HepG2 (cell line): ENCODE data around the gene CHRNA7. TPM values are rescaled to one million over a fixed set of nuclear protein-coding genes. Genes with fewer than 3 reads are reported as not detected.

ENCODE experiments used
- ATAC-seq: fragments of 200-7000 bp; cut with Tn5 transposase; 3 replicates; pipeline ENCODE4 v1.9.1; 2020; ENCODE audit warnings: mild to moderate bottlenecking, moderate library complexity
- BruUV-seq: library from RNA; stranded (reverse); fragments of 400-500 nt; replicated peaks from 2 replicates; lab custom pipeline; 2021; lab: Mats Ljungman, UMichigan
- CTCF ChIA-PET: fragments of 300-600 bp; formaldehyde crosslinking; extraction: SDS; loops from one replicate; lab custom pipeline; 2021; ENCODE audit warnings: low total read pairs, inconsistent platforms, low intra/inter-chr PET ratio; lab: Yijun Ruan, JAX
- POLR2A ChIA-PET: fragments of 350-600 bp; sonication (Branson Sonifier 250); formaldehyde crosslinking; loops from one replicate; lab custom pipeline; 2020; ENCODE audit warnings: antibody characterized with exemption, inconsistent platforms; lab: Yijun Ruan, JAX
- DNase-seq: peaks from one replicate; pipeline ENCODE4 v3.0.0-alpha.2; 2015; ENCODE audit warnings: low spot score
- FAIRE-seq: peaks from 3 replicates; lab custom pipeline; 2011; peaks lifted over from hg19 to GRCh38; lab: Jason Lieb, UNC
- H2AFZ ChIP-seq: one replicate; pipeline ENCODE4 v1.6.1; 2011; ENCODE audit warnings: low read length, inconsistent platforms
- H3K27ac ChIP-seq: fragments of 300-600 bp; 3 replicates; pipeline ENCODE4 v1.8.0; 2011; ENCODE audit warnings: mixed run types, mild to moderate bottlenecking, mixed read lengths, low read length, inconsistent platforms; ENCODE audit not compliant: insufficient read depth; ENCODE audit errors: extremely low read length
- H3K27me3 ChIP-seq, 2 experiments: fragments of 200-600 bp in 1 of 2; 2 replicates in 1 of 2; 3 replicates in 1 of 2; pipeline versions ENCODE4 v1.6.0 to v1.8.0; 2011; ENCODE audit warnings: low read length in 2 of 2, mild to moderate bottlenecking in 2 of 2, moderate library complexity in 2 of 2, inconsistent platforms in 1 of 2; ENCODE audit not compliant: insufficient read depth in 2 of 2, control insufficient read depth in 1 of 2
- H3K36me3 ChIP-seq, 2 experiments: fragments of 200-600 bp in 1 of 2; replicated peaks in 1 of 2; 2 replicates in 1 of 2; 3 replicates in 1 of 2; pipeline versions ENCODE4 v1.5.1 to v1.8.0; 2011; ENCODE audit warnings: low read length in 2 of 2, inconsistent platforms in 1 of 2; ENCODE audit not compliant: insufficient read depth in 2 of 2, control insufficient read depth in 1 of 2
- H3K4me1 ChIP-seq: 2 replicates; pipeline ENCODE4 v1.5.1; 2012; ENCODE audit warnings: low read length, inconsistent platforms; ENCODE audit not compliant: insufficient read depth
- H3K4me2 ChIP-seq: 2 replicates; pipeline ENCODE4 v1.6.0; 2011; ENCODE audit warnings: low read depth, low read length, inconsistent platforms
- H3K4me3 ChIP-seq, 3 experiments: fragments of 200-600 bp in 1 of 3; sonication (generic), shearing (Covaris generic) in 1 of 3; replicated peaks in 1 of 3; 2 replicates each; pipeline ENCODE4 v1.5.1; 2011 to 2016; ENCODE audit warnings: low read length in 3 of 3, inconsistent platforms in 2 of 3, low read depth in 2 of 3, mild to moderate bottlenecking in 2 of 3, control low read depth in 1 of 3, mixed read lengths in 1 of 3; ENCODE audit not compliant: insufficient read depth in 1 of 3
- H3K79me2 ChIP-seq: one replicate; pipeline ENCODE4 v1.6.1; 2011; ENCODE audit warnings: low read length, inconsistent platforms; ENCODE audit not compliant: insufficient read depth
- H3K9ac ChIP-seq: 2 replicates; pipeline ENCODE4 v1.6.0; 2011; ENCODE audit warnings: mild to moderate bottlenecking, low read depth, low read length, inconsistent platforms; ENCODE audit not compliant: insufficient read depth
- H3K9me3 ChIP-seq: 2 replicates; pipeline ENCODE4 v1.5.1; 2012; ENCODE audit warnings: mild to moderate bottlenecking, low read length
- H4K20me1 ChIP-seq: 2 replicates; pipeline ENCODE4 v1.6.0; 2011; ENCODE audit warnings: inconsistent platforms, mild to moderate bottlenecking, low read length, moderate library complexity; ENCODE audit not compliant: insufficient read depth
- ETV5 ChIP-seq: IDR thresholded peaks from 2 replicates; pipeline ENCODE4 v1.6.1; 2018; ENCODE audit warnings: missing biosample characterization, missing genetic modification reagents, inconsistent platforms, borderline replicate concordance
- POGZ ChIP-seq: sonication (generic); formaldehyde crosslinking; IDR thresholded peaks from 2 replicates; pipeline ENCODE4 v1.4.0; 2020; ENCODE audit warnings: mild to moderate bottlenecking, missing genetic modification reagents
- TAF1 ChIP-seq: sonication (generic); formaldehyde crosslinking; IDR thresholded peaks from 2 replicates; pipeline ENCODE4 v1.4.0; 2020; ENCODE audit warnings: missing genetic modification reagents
- ZFP36L2 ChIP-seq: sonication (generic); formaldehyde crosslinking; IDR thresholded peaks from 2 replicates; pipeline ENCODE4 v1.4.0; 2020; ENCODE audit warnings: missing genetic modification reagents
- ZNF552 ChIP-seq: sonication (generic); formaldehyde crosslinking; IDR thresholded peaks from 2 replicates; pipeline ENCODE4 v1.9.0; 2022; ENCODE audit warnings: missing genetic modification reagents, mild to moderate bottlenecking, borderline replicate concordance
- ZNF572 ChIP-seq: sonication (generic); formaldehyde crosslinking; IDR thresholded peaks from 2 replicates; pipeline ENCODE4 v1.5.1; 2020; ENCODE audit warnings: mild to moderate bottlenecking, missing genetic modification reagents
- ZSCAN12 ChIP-seq: sonication (generic); formaldehyde crosslinking; IDR thresholded peaks from 2 replicates; pipeline ENCODE4 v1.9.0; 2021; ENCODE audit warnings: mild to moderate bottlenecking, missing genetic modification reagents
- WGBS: methylation state at CpG from one replicate; pipeline ENCODE4 v1.1.6; 2017; ENCODE audit warnings: low lambda C conversion rate; 5-methylcytosine and 5-hydroxymethylcytosine counted together
- in situ Hi-C: cut with HindIII; loops from 2 replicates; pipeline ENCODE4 v1.10.0; 2017; ENCODE audit warnings: low pct_unique_long_range_greater_than_20kb; ENCODE audit not compliant: extremely low pct_ligation_motif_present
- intact Hi-C: fragments of 100-400 bp; cut with micrococcal nuclease; formaldehyde crosslinking; loops from one replicate; pipeline ENCODE4 v1.10.0; 2022; ENCODE audit not compliant: unreplicated experiment
- polyA plus RNA-seq, 8 experiments: library from polyadenylated mRNA; depleted of rRNA in 3 of 8; stranded (reverse) in 7 of 8; unstranded in 1 of 8; fragments of >200 nt; fragmentation: Illumina TruSeq in 4 of 8; extraction: Trizol in 4 of 8; gene quantifications; 2 replicates each; pipeline versions ENCODE4 v1.2.1 to v1.2.3, GENCODE V29; 2011 to 2016; ENCODE audit warnings: low read depth in 4 of 8, missing spikeins in 1 of 8, mixed read lengths in 1 of 8; ENCODE audit not compliant: insufficient read depth in 1 of 8
- total RNA-seq, 5 experiments: library from RNA; depleted of rRNA; stranded (reverse); fragments of >200 nt; fragmentation: Illumina TruSeq; extraction: Trizol; gene quantifications; 2 replicates each; pipeline ENCODE4 v1.2.3, GENCODE V29; 2016; ENCODE audit warnings: low read depth in 1 of 5
- TF ChIP-seq, protein P1 (sequence below): sonication (generic); formaldehyde crosslinking; IDR thresholded peaks from 2 replicates; pipeline ENCODE4 v1.5.0; 2020; ENCODE audit warnings: missing genetic modification reagents
- TF ChIP-seq, protein P2 (sequence below): sonication (generic); formaldehyde crosslinking; IDR thresholded peaks from 2 replicates; pipeline ENCODE4 v1.8.1; 2023; ENCODE audit warnings: mild to moderate bottlenecking, moderate library complexity, missing genetic modification reagents
- TF ChIP-seq, protein P3 (sequence below): IDR thresholded peaks from 2 replicates; pipeline ENCODE4 v1.6.1; 2016

The CHRNA7 gene
- total and polyA plus RNA-seq, 2 of the 13 experiments (the other 11 are each of a cell fraction or from before 2014, with no cell fraction given) = 1.3 to 1.4 TPM

- POLR2A ChIA-PET = no interaction called here
- no peaks in the 10 kb centered on the region for H3K9me3 ChIP-seq
- BruUV-seq = no TSS peak
- no peak overlapping the region for H2AFZ ChIP-seq
- intact Hi-C loops (no loop called here), in situ Hi-C loops (no loop called here)
- no peak for TF ChIP-seq ZSCAN12
- TF ChIP-seq ZNF552 = no peak
- TF ChIP-seq POGZ = no peak
- TF ChIP-seq, protein P1, sequence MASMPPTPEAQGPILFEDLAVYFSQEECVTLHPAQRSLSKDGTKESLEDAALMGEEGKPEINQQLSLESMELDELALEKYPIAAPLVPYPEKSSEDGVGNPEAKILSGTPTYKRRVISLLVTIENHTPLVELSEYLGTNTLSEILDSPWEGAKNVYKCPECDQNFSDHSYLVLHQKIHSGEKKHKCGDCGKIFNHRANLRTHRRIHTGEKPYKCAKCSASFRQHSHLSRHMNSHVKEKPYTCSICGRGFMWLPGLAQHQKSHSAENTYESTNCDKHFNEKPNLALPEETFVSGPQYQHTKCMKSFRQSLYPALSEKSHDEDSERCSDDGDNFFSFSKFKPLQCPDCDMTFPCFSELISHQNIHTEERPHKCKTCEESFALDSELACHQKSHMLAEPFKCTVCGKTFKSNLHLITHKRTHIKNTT (CRISPR knock-in tag) = no peak
- TF ChIP-seq, protein P2, sequence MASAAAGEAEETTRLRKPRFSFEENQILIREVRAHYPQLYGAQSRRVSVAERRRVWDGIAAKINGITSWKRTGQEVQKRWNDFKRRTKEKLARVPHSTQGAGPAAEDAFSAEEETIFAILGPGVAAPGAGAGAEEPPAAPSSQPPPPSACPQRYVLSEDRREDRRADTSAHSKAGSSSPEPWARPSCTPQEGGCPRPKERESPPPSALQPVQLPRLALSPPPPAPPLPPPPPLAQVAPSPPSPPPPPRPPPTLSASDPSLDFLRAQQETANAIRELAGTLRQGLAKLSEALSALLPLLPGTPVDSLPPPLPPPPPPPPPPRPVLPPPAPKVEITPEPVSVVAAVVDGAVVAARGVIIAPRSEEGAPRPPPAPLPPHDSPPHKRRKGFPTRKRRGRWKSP (CRISPR knock-in tag) = no peak
- no peak for TF ChIP-seq ETV5 (CRISPR knock-in tag)
- no peak for TF ChIP-seq ZFP36L2
- TF ChIP-seq ZNF572 = no peak
- TF ChIP-seq TAF1 = no peak
- TF ChIP-seq, protein P3, sequence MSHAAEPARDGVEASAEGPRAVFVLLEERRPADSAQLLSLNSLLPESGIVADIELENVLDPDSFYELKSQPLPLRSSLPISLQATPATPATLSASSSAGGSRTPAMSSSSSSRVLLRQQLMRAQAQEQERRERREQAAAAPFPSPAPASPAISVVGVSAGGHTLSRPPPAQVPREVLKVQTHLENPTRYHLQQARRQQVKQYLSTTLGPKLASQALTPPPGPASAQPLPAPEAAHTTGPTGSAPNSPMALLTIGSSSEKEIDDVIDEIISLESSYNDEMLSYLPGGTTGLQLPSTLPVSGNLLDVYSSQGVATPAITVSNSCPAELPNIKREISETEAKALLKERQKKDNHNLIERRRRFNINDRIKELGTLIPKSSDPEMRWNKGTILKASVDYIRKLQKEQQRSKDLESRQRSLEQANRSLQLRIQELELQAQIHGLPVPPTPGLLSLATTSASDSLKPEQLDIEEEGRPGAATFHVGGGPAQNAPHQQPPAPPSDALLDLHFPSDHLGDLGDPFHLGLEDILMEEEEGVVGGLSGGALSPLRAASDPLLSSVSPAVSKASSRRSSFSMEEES (CRISPR knock-in tag) = no peak
- no peak overlapping the region for H3K27ac ChIP-seq
- no peaks in the 10 kb centered on the region for H4K20me1 ChIP-seq
- no peak overlapping the region for H3K4me2 ChIP-seq
- no peaks in the 10 kb centered on the region for H3K36me3 ChIP-seq
- FAIRE-seq (no peak), DNase-seq (no peak), ATAC-seq (no peak)
- H3K4me1 ChIP-seq = no peaks in the 10 kb centered on the region
- no peak overlapping the region for H3K4me3 ChIP-seq
- no peaks in the 10 kb centered on the region; a peak in 1 of 5 replicates for H3K27me3 ChIP-seq
- no peaks in the 10 kb centered on the region for H3K79me2 ChIP-seq
- 14% methylated on average over 4 of the region's 7 CpGs for WGBS
- CTCF ChIA-PET = no interaction called here
- H3K9ac ChIP-seq = no peak overlapping the region
Observed at GRCh38 chr15:32099097-32099785, 68.9 kb downstream of the CHRNA7 start.
